Parathyroid adenoma (tissue), 2 donors: ENCODE results near the gene RAB1A.

Experiments used
- H2AFZ ChIP-seq: fragments of 300-600 bp; sonication (generic); one replicate; pipeline ENCODE4 v1.7.0; 2017; ENCODE audit warnings: antibody characterized with exemption, mild to moderate bottlenecking
- H3K27ac ChIP-seq: fragments of 300-600 bp; sonication (generic); one replicate; pipeline ENCODE4 v1.7.0; 2017
- H3K27me3 ChIP-seq: fragments of 300-600 bp; sonication (generic); one replicate; pipeline ENCODE4 v1.7.0; 2017; ENCODE audit warnings: low read length; ENCODE audit not compliant: control insufficient read depth, insufficient read depth
- H3K36me3 ChIP-seq: fragments of 300-600 bp; sonication (generic); one replicate; pipeline ENCODE4 v1.7.0; 2017; ENCODE audit warnings: low read length; ENCODE audit not compliant: control insufficient read depth, insufficient read depth
- H3K4me1 ChIP-seq: fragments of 300-600 bp; sonication (generic); one replicate; pipeline ENCODE4 v1.7.0; 2017; ENCODE audit warnings: control low read depth
- H3K4me2 ChIP-seq: fragments of 300-600 bp; sonication (generic); one replicate; pipeline ENCODE4 v1.7.0; 2017; ENCODE audit warnings: low read length
- H3K4me3 ChIP-seq: fragments of 300-600 bp; sonication (generic); one replicate; pipeline ENCODE4 v1.7.0; 2017; ENCODE audit warnings: low read depth, low read length
- H3K79me2 ChIP-seq: fragments of 300-600 bp; sonication (generic); one replicate; pipeline ENCODE4 v1.7.0; 2017; ENCODE audit warnings: control low read depth
- H3K9ac ChIP-seq: fragments of 300-600 bp; sonication (generic); one replicate; pipeline ENCODE4 v1.7.0; 2017; ENCODE audit warnings: mild to moderate bottlenecking
- H3K9me3 ChIP-seq: fragments of 300-600 bp; sonication (generic); one replicate; pipeline ENCODE4 v1.7.0; 2017; ENCODE audit warnings: low read length; ENCODE audit not compliant: control insufficient read depth
- CTCF ChIP-seq: fragments of 300-600 bp; sonication (generic); IDR thresholded peaks from one replicate; pipeline ENCODE4 v1.7.0; 2017; ENCODE audit warnings: antibody characterized with exemption, mild to moderate bottlenecking
- donor health status: primary hyperparathyroidism.

Gene RAB1A

GRCh38 chr2:65072181-65072970 is 57.5 kb downstream of the RAB1A start:
- H3K9me3 ChIP-seq: no peaks in the 10 kb centered on the region
- TF ChIP-seq CTCF: no peak
- H3K36me3 ChIP-seq: no peaks in the 10 kb centered on the region
- H3K27ac ChIP-seq: no peak overlapping the region
- H3K9ac ChIP-seq: no peak overlapping the region
- H3K79me2 ChIP-seq: no peaks in the 10 kb centered on the region
- no peak overlapping the region for H3K4me3 ChIP-seq
- H2AFZ ChIP-seq: no peak overlapping the region
- H3K4me1 ChIP-seq: peaks cover 13% of the 10 kb centered on the region
- H3K4me2 ChIP-seq: no peak overlapping the region
- no peaks in the 10 kb centered on the region for H3K27me3 ChIP-seq

- Histone ChIP-seq H3K9me3 (no peaks in the 10 kb centered on the region), H3K36me3 (no peaks in the 10 kb centered on the region), H3K4me2 (no peak overlapping the region), H3K79me2 (no peaks in the 10 kb centered on the region), H3K27me3 (no peaks in the 10 kb centered on the region), H3K4me1 (peaks cover 13% of the 10 kb centered on the region), H2AFZ (no peak overlapping the region), H3K27ac (no peak overlapping the region), H3K9ac (no peak overlapping the region), H3K4me3 (no peak overlapping the region)
- TF ChIP-seq CTCF: no peak
These were observed 58.3 kb downstream of the RAB1A start for GRCh38 chr2:65071499-65072180.

GRCh38 chr2:65070856-65071255 is 59.0 kb downstream of the RAB1A start:
- Histone ChIP-seq H3K27ac (no peak overlapping the region), H3K9ac (no peak overlapping the region), H3K36me3 (no peaks in the 10 kb centered on the region)

GRCh38 chr2:65070172-65070830 is 59.6 kb downstream of the RAB1A start:
- H3K27me3 ChIP-seq: no peaks in the 10 kb centered on the region
- H3K9me3 ChIP-seq: no peaks in the 10 kb centered on the region
- H3K4me3 ChIP-seq: no peak overlapping the region
- H3K9ac ChIP-seq: no peak overlapping the region
- H2AFZ ChIP-seq: no peak overlapping the region
- no peak for TF ChIP-seq CTCF
- peaks cover 9% of the 10 kb centered on the region for H3K4me1 ChIP-seq
- no peak overlapping the region for H3K27ac ChIP-seq
- no peaks in the 10 kb centered on the region for H3K36me3 ChIP-seq
- peaks cover 7% of the 10 kb centered on the region for H3K79me2 ChIP-seq
- no peak overlapping the region for H3K4me2 ChIP-seq

More at GRCh38 chr2:65070856-65071255, 59.0 kb downstream of the RAB1A start:
- Histone ChIP-seq H3K79me2 (peaks cover 2% of the 10 kb centered on the region), H3K27me3 (no peaks in the 10 kb centered on the region), H3K9me3 (no peaks in the 10 kb centered on the region), H2AFZ (no peak overlapping the region), H3K4me1 (peaks cover 12% of the 10 kb centered on the region), H3K4me3 (no peak overlapping the region), H3K4me2 (no peak overlapping the region)
- TF ChIP-seq CTCF: no peak
